GM10847 (cell line): ENCODE data around the gene KRT16.

Source experiments
- POLR2A ChIP-seq: IDR thresholded peaks from 2 replicates; pipeline ENCODE4 v1.6.1; 2011; ENCODE audit not compliant: insufficient read length; ENCODE audit errors: extremely low read depth

The KRT16 gene

DNA sequence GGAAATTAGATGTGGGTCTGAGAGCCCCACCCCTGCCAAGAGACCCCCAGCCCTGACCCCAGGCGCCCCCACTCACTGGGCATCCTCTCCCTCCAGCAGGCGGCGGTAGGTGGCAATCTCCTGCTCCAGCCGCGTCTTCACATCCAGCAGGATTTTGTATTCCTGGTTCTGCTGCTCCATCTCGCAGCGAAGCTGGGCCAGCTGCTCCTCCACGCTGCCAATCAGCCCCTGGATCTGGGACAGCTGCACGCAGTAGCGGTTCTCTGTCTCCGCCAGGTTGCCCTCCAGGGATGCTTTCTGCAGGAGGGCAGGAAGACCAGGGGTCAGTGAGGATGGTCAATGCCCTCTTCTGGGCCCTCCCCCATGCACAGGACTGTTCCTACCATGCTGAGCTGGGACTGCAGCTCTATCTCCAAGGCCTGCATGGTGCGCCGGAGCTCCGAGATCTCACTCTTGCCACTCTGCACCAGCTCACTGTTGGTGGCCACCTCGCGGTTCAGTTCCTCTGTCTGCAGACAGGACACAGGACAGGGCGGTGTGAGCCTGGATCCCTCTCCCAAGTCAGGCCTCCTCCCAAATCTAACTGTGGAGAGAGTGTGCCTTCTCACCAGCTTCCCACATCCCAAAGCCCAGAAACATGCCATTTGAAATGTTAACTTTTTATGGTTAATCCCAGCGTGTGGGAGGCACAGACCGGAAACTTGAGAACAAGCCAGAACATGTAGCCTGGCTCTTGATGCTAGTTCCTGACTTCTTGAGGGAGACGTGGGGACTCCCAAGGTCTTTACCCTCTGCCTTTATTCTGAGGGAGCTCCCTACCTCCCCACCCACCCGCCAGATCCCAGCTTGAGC, 8.2 kb upstream of the KRT16 start:
- no peak for TF ChIP-seq POLR2A

DNA sequence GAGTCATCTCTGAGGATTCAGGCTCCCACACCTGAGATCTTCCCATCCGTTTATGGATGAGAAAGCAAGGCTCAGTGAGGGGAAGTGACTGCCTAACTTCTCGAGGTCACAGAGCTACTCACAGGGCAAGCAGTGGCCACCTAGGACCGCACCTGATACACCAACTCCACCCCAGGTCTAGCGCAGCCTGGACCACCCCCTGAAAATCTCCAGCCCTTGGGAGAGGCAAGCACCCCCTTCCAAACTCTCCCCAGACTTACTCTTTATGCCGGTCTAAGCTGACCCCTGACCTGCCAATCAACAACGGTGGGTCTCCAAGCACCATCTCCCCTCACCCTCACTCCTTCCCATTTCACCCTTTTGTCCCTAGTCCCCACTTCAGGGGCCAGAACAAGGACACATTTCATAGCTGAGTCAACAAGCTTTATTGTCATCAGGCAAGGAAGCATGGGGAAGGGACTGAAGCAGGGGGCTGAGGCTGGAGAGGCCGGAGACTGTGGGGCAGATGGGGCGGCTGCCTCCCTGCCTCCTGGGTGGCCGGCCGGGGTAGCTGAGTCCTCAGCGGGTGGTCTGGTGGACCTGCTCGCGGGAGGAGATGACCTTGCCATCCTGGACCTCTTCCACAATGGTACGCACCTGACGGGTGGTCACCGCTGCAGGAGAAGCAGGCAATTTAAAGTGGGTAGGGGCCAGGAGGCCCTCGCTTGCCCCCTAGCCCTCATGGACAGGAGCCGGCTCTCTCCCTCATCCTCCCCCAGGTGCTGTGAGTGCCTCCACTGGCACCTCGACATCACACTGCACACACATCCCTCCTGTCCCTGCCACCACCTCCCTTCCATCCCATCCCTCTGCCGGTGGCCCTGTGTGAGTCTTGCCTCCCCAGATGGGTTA, 6.7 kb upstream of the KRT16 start:
- TF ChIP-seq POLR2A = no peak

DNA sequence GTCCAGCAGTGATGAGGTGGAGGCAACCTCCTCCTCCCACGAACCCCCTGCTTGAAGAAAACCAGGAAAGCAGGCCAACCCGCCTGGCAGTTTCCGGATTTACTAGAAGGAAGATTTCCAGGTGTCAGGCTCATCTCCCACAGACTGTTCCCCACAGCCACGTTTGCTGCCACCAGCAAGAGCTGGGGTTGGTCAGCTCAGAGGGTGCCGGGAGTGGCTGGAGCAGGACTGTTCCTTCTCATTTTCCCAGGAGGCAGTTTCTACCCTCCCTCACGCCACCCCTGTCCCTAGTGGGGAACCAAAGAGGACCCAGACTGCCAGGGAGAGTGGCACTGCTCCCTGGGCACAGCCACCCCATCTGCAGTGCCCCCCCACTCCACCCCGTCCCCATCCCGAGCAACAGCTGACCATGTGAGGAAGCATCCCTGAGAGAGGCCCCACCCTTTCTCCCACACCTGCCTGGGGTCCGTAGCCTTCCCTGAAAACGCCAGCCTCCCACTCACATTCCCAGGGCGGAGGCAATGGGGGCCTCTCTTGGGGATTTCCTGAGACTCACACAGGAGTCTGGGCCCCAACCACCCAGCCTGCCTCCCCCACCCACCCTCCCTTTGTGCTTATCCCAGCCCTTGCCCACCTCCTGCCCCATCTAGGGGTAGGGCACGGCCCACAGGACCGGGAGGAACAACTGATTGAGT, 5.9 kb upstream of the KRT16 start:
- no peak for TF ChIP-seq POLR2A

DNA sequence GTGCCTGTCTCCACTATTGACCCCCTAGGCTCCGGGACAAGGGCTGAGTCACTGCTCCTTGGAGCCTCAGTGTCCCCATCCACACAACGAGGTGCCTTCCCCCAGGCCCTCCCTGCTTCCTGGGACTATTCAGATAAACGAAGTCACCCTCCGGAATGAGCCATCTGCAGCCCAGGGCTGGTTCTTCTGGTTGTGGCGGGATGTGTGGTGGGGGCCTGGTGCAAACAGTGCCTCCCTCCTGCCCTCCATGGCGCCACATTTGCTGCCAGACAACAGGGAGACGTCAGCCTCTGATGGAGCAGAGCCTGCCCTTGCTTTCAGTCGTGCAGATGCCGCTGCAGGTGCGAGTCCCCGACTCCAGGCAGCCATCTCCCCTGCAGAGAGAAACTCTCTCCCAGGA, 5.1 kb upstream of the KRT16 start:
- TF ChIP-seq POLR2A = no peak

DNA sequence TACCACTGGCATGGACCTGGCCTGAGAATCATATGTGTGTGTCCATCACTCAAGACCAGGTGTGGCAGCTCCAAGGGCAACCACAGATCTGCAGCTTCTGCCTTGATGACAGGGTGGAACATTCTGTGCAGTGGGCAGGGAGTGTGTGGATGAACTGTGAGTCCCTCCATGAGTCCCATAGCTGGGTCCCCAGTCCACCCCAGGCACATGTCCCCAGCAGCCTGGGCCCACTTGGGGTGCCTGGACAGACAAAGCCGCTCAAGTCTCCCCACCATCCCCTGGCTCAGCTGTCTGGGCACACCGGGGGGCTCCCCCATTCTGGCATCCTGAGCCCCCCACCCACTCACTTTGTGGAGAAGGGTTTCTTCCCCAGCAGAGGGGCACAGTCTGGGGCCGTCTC, 4.6 kb upstream of the KRT16 start:
- TF ChIP-seq POLR2A = no peak

DNA sequence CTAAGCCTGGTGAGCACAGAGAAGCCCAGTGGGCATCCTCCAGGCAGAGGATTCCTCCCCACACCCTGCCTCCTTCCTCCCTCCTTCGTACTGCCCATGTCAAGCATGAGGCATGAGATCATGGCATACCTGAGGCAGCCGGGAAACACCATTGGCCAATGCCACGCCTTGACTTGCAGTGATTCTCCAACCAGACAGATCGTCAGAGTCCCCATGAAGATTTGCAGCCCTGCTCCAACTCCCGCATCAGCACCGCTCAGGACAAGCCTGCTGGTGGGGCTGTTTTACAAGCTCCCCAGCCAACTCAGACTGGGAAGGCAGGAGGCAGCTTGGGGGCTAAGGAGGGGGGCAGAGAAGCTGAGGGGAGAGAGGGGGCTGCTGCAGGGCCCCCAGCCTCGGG, 2.9 kb upstream of the KRT16 start:
- no peak for TF ChIP-seq POLR2A

DNA sequence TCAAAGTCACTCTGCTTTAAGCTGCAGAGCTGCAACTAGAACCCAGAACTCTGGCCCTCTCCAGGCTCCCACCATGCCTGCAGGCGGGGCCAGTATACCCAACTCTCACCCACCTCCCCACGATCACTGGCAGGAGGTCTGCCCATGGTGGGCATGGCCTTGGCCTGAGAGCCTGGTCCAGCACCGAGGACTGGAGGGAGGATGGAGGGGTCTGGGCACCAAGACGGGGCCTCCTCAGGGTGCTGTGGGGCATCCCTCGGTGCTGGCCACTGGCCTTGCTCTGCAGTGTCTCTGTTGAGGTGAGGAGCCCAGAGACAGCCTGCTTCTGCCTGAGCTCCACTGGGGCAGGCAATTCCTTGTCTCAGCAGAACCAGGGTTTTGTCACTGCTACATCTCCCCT, 1.5 kb upstream of the KRT16 start:
- TF ChIP-seq POLR2A = no peak

DNA sequence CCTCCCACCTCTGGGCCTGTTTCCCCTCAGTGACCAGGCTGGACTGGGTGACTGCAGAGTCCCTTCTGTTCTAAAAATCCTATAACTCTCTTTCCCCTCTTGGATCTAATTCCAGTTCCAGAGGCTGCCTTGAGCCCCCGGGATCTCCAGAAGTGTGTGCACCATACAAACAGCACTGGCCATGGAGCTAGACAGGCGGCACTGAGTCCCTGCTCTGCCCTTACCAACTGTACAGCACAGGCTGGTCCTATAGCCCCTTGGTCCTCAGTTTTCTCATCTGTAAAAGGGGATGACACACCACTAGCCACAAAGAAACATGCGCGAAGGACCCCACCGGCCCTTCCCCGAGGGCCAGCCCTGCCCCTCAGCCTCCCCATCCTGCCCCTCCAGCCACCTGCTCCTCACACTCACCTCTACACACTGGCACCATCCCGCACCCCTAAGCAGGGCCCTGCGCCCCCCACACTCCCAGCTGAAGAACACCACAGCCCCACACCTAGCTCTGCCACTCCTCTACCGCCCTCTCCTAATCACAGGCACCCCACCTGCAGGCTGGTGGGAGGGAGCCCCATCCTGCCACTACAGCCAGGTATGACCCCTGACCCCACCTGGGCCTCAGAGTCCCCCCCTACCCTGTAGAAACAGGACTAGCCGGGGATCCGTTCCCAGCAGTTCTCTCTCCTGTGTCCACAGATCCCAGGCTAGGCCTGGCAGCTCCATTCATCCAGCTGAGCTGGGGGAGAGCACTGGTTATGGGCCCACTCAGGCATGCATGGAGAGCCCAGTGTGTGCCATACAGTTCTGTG, 913 bp upstream of the KRT16 start:
- TF ChIP-seq POLR2A = no peak

DNA sequence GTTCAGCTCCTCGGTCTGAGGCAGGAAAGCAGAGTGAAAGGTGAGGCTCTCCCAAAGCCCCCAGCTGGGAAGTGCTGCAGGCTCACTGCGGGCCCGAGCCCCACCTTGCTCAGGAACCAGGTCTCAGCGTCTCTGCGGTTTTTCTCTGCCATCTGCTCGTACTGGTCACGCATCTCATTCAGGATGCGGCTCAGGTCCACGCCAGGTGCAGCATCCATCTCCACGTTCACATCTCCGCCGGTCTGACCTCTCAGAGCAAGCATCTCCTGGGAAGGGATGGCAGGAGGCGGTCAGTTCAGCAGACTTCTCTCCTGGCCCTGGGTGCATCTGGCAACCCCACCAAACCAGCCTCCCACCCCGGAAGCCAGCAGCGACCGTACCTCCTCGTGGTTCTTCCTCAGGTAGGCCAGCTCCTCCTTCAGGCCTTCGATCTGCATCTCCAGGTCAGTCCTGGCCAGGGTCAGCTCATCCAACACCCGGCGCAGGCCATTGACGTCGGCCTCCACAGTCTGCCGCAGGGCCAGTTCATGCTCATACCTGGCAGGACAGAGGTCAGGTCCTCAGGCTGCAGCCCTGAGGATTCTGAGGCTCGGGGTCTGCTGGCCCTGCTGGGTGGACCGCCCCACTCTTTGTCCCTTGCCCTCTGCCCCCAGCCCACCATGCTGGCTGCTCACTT, 1.5 kb downstream of the KRT16 start:
- no peak for TF ChIP-seq POLR2A

DNA sequence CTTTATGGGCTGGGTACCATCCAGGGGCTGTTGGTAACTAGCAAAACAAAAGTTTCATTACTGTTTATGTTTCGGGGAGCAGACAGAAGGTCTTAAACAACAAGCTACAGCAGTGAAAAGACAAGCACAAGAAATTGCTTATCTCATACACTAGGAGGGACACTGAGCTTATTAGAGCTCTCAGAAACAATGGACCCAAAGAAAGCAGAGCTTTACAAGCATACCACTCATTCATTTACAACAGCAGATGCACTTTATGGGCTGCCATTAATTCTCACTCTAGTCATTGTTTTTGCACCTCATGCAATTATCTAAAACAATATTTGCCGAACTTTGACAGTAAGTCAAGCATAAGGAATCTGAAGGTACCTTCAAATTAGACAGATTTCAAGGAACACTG, 10.0 kb downstream of the KRT16 start:
- no peak for TF ChIP-seq POLR2A

DNA sequence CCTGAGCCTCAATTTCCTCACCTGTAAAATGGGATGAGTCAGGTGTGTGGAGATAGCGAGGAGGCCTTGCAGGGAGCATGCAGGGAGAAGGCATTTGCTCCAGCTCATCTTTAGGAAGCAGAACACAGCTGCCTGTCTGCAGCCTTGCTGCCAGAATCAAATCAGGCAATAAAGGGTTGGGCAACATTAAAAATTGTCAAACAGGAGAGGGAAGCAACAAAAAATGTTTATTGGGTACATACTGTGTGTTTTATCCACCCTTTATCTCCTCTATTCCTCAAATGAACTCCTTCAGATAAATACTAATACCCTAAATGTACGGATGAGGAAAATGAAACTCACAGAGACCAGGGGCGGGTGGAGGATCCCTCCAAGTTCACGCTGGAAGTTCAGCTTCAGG, 12.2 kb downstream of the KRT16 start:
- TF ChIP-seq POLR2A = no peak

DNA sequence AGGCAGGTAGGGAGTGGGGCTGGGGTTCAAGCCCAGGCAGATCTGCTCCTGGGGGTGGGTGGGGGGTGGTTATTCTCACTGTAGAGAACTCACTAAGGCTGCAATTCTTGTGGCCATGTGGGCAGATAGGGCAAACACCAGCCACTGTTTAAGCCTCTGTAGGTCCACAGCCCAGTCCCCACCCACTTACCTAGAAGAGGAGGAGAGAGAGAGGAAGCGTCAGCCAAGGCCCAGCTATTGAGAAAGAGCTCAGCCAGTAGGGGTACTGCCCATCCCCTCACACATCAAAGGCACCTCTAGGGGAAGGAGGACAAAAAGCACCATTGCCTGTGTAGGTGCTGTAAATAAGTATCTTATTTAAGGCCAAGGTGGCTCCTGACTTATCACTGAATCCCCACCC, 12.9 kb downstream of the KRT16 start:
- TF ChIP-seq POLR2A = no peak

DNA sequence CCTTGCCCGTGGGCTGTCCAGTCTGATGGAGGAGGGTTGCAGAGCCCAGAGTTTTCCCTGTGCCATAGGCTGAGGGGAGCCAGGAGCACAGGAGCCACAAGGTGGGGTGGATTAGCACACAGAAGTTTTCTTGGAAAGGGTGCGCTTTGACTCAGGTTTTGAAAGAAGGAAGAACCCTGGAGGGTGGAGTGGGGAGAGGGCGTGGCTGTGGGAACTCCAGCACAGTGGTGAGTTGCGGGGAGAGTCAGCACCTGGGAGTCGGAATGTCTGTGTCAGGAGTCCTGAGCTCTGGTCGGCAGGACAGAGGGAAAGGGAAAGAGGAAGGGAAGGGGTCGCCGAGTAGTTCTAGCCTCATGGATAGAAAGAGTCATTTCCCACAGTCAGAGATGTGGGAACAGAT, 17.0 kb downstream of the KRT16 start:
- no peak for TF ChIP-seq POLR2A

DNA sequence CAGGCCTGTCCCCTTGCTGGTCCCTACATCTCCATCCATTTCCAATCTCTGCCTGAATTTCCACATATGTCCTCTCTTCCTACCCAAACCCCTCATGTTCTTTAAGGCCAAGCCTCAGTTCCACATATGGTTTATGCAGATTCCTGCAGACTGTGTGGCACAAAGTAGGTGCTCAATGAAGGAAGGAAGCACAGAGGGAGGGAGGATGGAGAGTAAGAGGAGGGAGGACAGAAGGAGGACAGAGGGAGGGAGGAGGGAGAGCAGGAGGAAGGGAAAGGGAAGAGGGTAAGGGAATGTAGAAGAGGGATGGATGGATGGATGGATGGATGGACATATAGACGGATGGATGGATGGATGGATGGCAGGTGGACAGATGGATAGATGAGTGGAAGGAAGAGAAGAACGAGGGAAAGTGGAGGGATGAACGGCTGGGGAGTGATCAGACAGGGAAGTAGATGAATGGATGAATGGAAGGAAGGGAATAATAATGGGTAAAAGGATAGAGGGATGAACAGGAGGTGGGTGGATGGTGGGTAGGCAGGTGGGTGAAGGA, 18.1 kb downstream of the KRT16 start:
- no peak for TF ChIP-seq POLR2A
